Measurements from ENCODE around the gene ERICH6. TPM values are rescaled to one million over a fixed set of nuclear protein-coding genes. Genes with fewer than 3 reads are reported as not detected.
"Not testable (repeated sequence)": the region's sequence is repeated elsewhere in the genome, so short reads cannot be mapped to it uniquely, and the experiment has no call there.

The ERICH6 gene
- total RNA-seq, 2 donors from 2014 or later: 0.33 TPM; not detected in 1

- H3K36me3 Mint-ChIP-seq: no peaks in the 10 kb centered on the region
- peak overlapping the region; percentile 91 to 99 for H3K27ac Mint-ChIP-seq
- DNase-seq (ENCODE audit: low spot score) (no peak), ATAC-seq (peak; percentile 65)
- peaks cover 38 to 41% of the 10 kb centered on the region in 2 donors for H3K4me1 Mint-ChIP-seq (ENCODE audit: low read depth in 2 of 2)
- no peaks in the 10 kb centered on the region for H3K9me3 Mint-ChIP-seq
- no peaks in the 10 kb centered on the region for H3K27me3 Mint-ChIP-seq
- H3K4me3 Mint-ChIP-seq: peak overlapping the region; percentile 61
These were observed 68.6 kb downstream of the ERICH6 start for GRCh38 chr3:150635076-150635475.

- Mint-ChIP-seq H3K9me3 (no peaks in the 10 kb centered on the region), H3K4me3 (no peak overlapping the region), H3K4me1 (ENCODE audit: low read depth in 2 of 2) (peaks cover 29 to 30% of the 10 kb centered on the region in 2 donors), H3K27ac (no peak overlapping the region), H3K36me3 (peaks cover 8% of the 10 kb centered on the region), H3K27me3 (no peaks in the 10 kb centered on the region)
- ATAC-seq (no peak), DNase-seq (ENCODE audit: low spot score) (no peak)
These were observed 72.1 kb downstream of the ERICH6 start for GRCh38 chr3:150631515-150632221.

- H3K27me3 Mint-ChIP-seq: no peaks in the 10 kb centered on the region
- H3K36me3 Mint-ChIP-seq: peaks cover 22% of the 10 kb centered on the region
- no peaks in the 10 kb centered on the region for H3K9me3 Mint-ChIP-seq
- no peak overlapping the region for H3K4me3 Mint-ChIP-seq
- ATAC-seq (no peak), DNase-seq (ENCODE audit: low spot score) (no peak)
- no peak overlapping the region for H3K27ac Mint-ChIP-seq
- peaks cover 14 to 15% of the 10 kb centered on the region in 2 donors for H3K4me1 Mint-ChIP-seq (ENCODE audit: low read depth in 2 of 2)
These were observed 76.2 kb downstream of the ERICH6 start for GRCh38 chr3:150627557-150627956.

- DNase-seq (ENCODE audit: low spot score): no peak
- no peak for ATAC-seq
- peaks cover 22% of the 10 kb centered on the region for H3K36me3 Mint-ChIP-seq
- H3K27me3 Mint-ChIP-seq: no peaks in the 10 kb centered on the region
- no peaks in the 10 kb centered on the region for H3K9me3 Mint-ChIP-seq
- peaks cover 20 to 23% of the 10 kb centered on the region in 2 donors for H3K4me1 Mint-ChIP-seq (ENCODE audit: low read depth in 2 of 2)
- H3K4me3 Mint-ChIP-seq: no peak overlapping the region
- H3K27ac Mint-ChIP-seq: no peak overlapping the region
These were observed 77.4 kb downstream of the ERICH6 start for GRCh38 chr3:150626148-150626930.

- no peak for ATAC-seq
- Mint-ChIP-seq H3K4me3 (no peak overlapping the region), H3K9me3 (no peaks in the 10 kb centered on the region), H3K36me3 (peaks cover 20% of the 10 kb centered on the region), H3K27ac (no peak overlapping the region), H3K4me1 (ENCODE audit: low read depth in 2 of 2) (peaks cover 28 to 30% of the 10 kb centered on the region in 2 donors), H3K27me3 (no peaks in the 10 kb centered on the region)
- no peak for DNase-seq (ENCODE audit: low spot score)
These were observed 79.8 kb downstream of the ERICH6 start for GRCh38 chr3:150623945-150624344.

- ATAC-seq: not testable (repeated sequence)
These were observed 80.8 kb downstream of the ERICH6 start for GRCh38 chr3:150622955-150623354.

GRCh38 chr3:150620002-150620689 is 83.6 kb downstream of the ERICH6 start:
- peaks cover 3% of the 10 kb centered on the region for H3K36me3 Mint-ChIP-seq
- DNase-seq (ENCODE audit: low spot score): no peak
- peak in 1 of 2 donors; percentile 44 for ATAC-seq
- H3K4me1 Mint-ChIP-seq (ENCODE audit: low read depth in 2 of 2): peaks cover 29 to 34% of the 10 kb centered on the region in 2 donors
- H3K4me3 Mint-ChIP-seq: no peak overlapping the region
- H3K9me3 Mint-ChIP-seq: no peaks in the 10 kb centered on the region
- no peaks in the 10 kb centered on the region for H3K27me3 Mint-ChIP-seq
- no peak overlapping the region for H3K27ac Mint-ChIP-seq

More at GRCh38 chr3:150622955-150623354, 80.8 kb downstream of the ERICH6 start:
- H3K27me3 Mint-ChIP-seq; H3K9me3 Mint-ChIP-seq; H3K27ac Mint-ChIP-seq; DNase-seq (ENCODE audit: low spot score); H3K4me3 Mint-ChIP-seq: not testable (repeated sequence)
- Mint-ChIP-seq H3K4me1 (ENCODE audit: low read depth in 2 of 2) (peaks cover 30 to 34% of the 10 kb centered on the region in 2 donors), H3K36me3 (peaks cover 15% of the 10 kb centered on the region)

GRCh38 chr3:150613709-150614480 is 89.8 kb downstream of the ERICH6 start:
- no peak for DNase-seq (ENCODE audit: low spot score)
- peaks cover 17% of the 10 kb centered on the region for H3K36me3 Mint-ChIP-seq
- H3K4me3 Mint-ChIP-seq: peak overlapping the region; percentile 30
- no peaks in the 10 kb centered on the region for H3K27me3 Mint-ChIP-seq
- H3K27ac Mint-ChIP-seq: peak overlapping the region; percentile 9 to 49
- H3K4me1 Mint-ChIP-seq (ENCODE audit: low read depth in 2 of 2): peaks cover 50 to 56% of the 10 kb centered on the region in 2 donors
- H3K9me3 Mint-ChIP-seq: no peaks in the 10 kb centered on the region
- peak in 1 of 2 donors; percentile 68 for ATAC-seq

GRCh38 chr3:150613034-150613433 is 90.7 kb downstream of the ERICH6 start:
- DNase-seq (ENCODE audit: low spot score) (no peak), ATAC-seq (no peak)
- H3K36me3 Mint-ChIP-seq: peaks cover 17% of the 10 kb centered on the region
- H3K9me3 Mint-ChIP-seq: no peaks in the 10 kb centered on the region
- peaks cover 46 to 62% of the 10 kb centered on the region in 2 donors for H3K4me1 Mint-ChIP-seq (ENCODE audit: low read depth in 2 of 2)
- H3K27me3 Mint-ChIP-seq: no peaks in the 10 kb centered on the region
- H3K4me3 Mint-ChIP-seq: peak overlapping the region; percentile 30
- H3K27ac Mint-ChIP-seq: peak overlapping the region; percentile 9 to 49

GRCh38 chr3:150612494-150612893 is 91.2 kb downstream of the ERICH6 start:
- no peaks in the 10 kb centered on the region for H3K9me3 Mint-ChIP-seq
- peaks cover 21% of the 10 kb centered on the region for H3K36me3 Mint-ChIP-seq
- peaks cover 50 to 68% of the 10 kb centered on the region in 2 donors for H3K4me1 Mint-ChIP-seq (ENCODE audit: low read depth in 2 of 2)
- no peak for DNase-seq (ENCODE audit: low spot score)
- no peak for ATAC-seq
- H3K27me3 Mint-ChIP-seq: no peaks in the 10 kb centered on the region
- H3K4me3 Mint-ChIP-seq: no peak overlapping the region
- peak overlapping the region; percentile 9 to 49 for H3K27ac Mint-ChIP-seq

GRCh38 chr3:150611666-150612065 is 92.1 kb downstream of the ERICH6 start:
- H3K9me3 Mint-ChIP-seq: no peaks in the 10 kb centered on the region
- no peak overlapping the region for H3K4me3 Mint-ChIP-seq
- peaks cover 26% of the 10 kb centered on the region for H3K36me3 Mint-ChIP-seq
- H3K27ac Mint-ChIP-seq: no peak overlapping the region
- ATAC-seq: no peak
- H3K4me1 Mint-ChIP-seq (ENCODE audit: low read depth in 2 of 2): peaks cover 51 to 71% of the 10 kb centered on the region in 2 donors
- no peak for DNase-seq (ENCODE audit: low spot score)
- no peaks in the 10 kb centered on the region for H3K27me3 Mint-ChIP-seq

GRCh38 chr3:150610785-150611184 is 92.9 kb downstream of the ERICH6 start:
- Mint-ChIP-seq H3K9me3 (no peaks in the 10 kb centered on the region), H3K36me3 (peaks cover 31% of the 10 kb centered on the region), H3K27me3 (no peaks in the 10 kb centered on the region), H3K27ac (peak overlapping the region; percentile 60), H3K4me3 (peak overlapping the region; percentile 56), H3K4me1 (ENCODE audit: low read depth in 2 of 2) (peaks cover 55 to 77% of the 10 kb centered on the region in 2 donors)
- no peak for DNase-seq (ENCODE audit: low spot score)
- ATAC-seq: no peak

GRCh38 chr3:150609988-150610387 is 93.7 kb downstream of the ERICH6 start:
- DNase-seq (ENCODE audit: low spot score) (no peak), ATAC-seq (no peak)
- Mint-ChIP-seq H3K4me1 (ENCODE audit: low read depth in 2 of 2) (peaks cover 56 to 79% of the 10 kb centered on the region in 2 donors), H3K4me3 (peak overlapping the region; percentile 56), H3K27me3 (no peaks in the 10 kb centered on the region), H3K36me3 (peaks cover 33% of the 10 kb centered on the region), H3K27ac (peak overlapping the region; percentile 60), H3K9me3 (no peaks in the 10 kb centered on the region)

Measured in natural killer cell treated with Interleukin-12 subunit alpha and Interleukin-12 subunit beta and Interleukin-15 and Interleukin-18, amount 100 ng/mL, for 72 hours (primary cell).